Stimulated activated memory B cell treated with anti-CD40 and anti-IgM and Interleukin-4, amounts not matched to agents 10 μg/mL and 1 μg/mL and 100 μg/mL, for 72 hours (primary cell): ENCODE measurements around the gene MAP2K1.
A peak's percentile ranks its signal among the peaks of the same experiment; 100 is the strongest.
"Not testable (repeated sequence)": the region's sequence is repeated elsewhere in the genome, so short reads cannot be mapped to it uniquely, and the experiment has no call there.

Experiments
- ATAC-seq: fragments of 150-1000 bp; cut with Tn5 transposase; 2 replicates; pipeline ENCODE4 v1.10.0; 2021
- H3K27ac Mint-ChIP-seq: one replicate; pipeline ENCODE4 v1.8.0; 2022; ENCODE audit warnings: mild to moderate bottlenecking, mixed read lengths
- H3K27me3 Mint-ChIP-seq: one replicate; pipeline ENCODE4 v1.8.0; 2022; ENCODE audit warnings: mixed read lengths
- H3K36me3 Mint-ChIP-seq: one replicate; pipeline ENCODE4 v1.8.0; 2022; ENCODE audit warnings: mixed read lengths
- H3K4me1 Mint-ChIP-seq: one replicate; pipeline ENCODE4 v1.8.0; 2022; ENCODE audit warnings: mixed read lengths
- H3K4me3 Mint-ChIP-seq: one replicate; pipeline ENCODE4 v1.8.0; 2022; ENCODE audit warnings: mild to moderate bottlenecking, moderate library complexity, mixed read lengths
- H3K9me3 Mint-ChIP-seq: one replicate; pipeline ENCODE4 v1.8.0; 2022; ENCODE audit warnings: mixed read lengths

Gene MAP2K1

DNA sequence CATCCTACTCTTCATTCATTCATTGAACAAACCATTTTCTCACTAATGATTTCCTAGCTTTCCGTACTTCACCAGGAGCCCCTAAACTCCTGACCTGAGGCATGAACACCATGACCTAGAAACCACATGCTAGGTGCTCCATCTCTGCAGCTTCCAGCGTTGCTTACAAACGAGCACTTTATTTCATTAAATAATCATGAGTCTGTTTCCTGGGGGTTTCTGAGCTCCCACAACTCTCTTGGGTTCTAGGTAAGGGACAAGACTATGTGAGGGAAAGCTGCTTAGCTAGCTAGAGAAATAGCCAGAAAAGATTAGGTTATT, 1.3 kb downstream of the MAP2K1 start:
- H3K27ac Mint-ChIP-seq: peak overlapping the region; percentile 94
- peaks cover 77% of the 10 kb centered on the region for H3K4me1 Mint-ChIP-seq
- ATAC-seq: no peak

DNA sequence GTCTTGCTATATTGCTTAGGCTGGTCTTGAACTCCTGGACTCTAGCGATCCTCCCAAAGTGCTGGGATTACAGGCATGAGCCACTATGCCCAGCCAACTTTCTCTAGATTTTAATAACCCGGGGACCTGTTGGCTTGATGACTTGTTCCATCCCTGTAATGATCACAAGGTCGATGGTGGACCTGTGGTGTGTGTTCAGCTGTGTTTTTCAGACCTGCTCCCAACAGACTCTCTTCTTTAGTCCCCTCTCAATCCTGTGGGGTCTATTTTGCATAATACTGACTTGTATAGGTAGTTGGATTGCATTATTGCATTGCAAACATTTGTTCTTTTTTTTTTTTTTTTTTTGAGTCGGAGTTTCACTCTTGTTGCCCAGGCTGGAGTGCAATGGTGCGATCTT, 1.9 kb downstream of the MAP2K1 start:
- ATAC-seq: no peak
- no peaks in the 10 kb centered on the region for H3K27me3 Mint-ChIP-seq
- H3K36me3 Mint-ChIP-seq: peaks cover 11% of the 10 kb centered on the region
- no peaks in the 10 kb centered on the region for H3K9me3 Mint-ChIP-seq
- peaks cover 83% of the 10 kb centered on the region for H3K4me1 Mint-ChIP-seq
- peak overlapping the region; percentile 47 for H3K27ac Mint-ChIP-seq
- peak overlapping the region; percentile 30 for H3K4me3 Mint-ChIP-seq

More for the DNA sequence above, 1.3 kb downstream of the MAP2K1 start:
- Mint-ChIP-seq H3K27me3 (no peaks in the 10 kb centered on the region), H3K36me3 (peaks cover 11% of the 10 kb centered on the region), H3K9me3 (no peaks in the 10 kb centered on the region), H3K4me3 (peak overlapping the region; percentile 93)

GRCh38 chr15:66389098-66389858, 2.6 kb downstream of the MAP2K1 start:
- H3K27ac Mint-ChIP-seq: peak overlapping the region; percentile 47
- ATAC-seq: no peak
- peaks cover 90% of the 10 kb centered on the region for H3K4me1 Mint-ChIP-seq
- H3K9me3 Mint-ChIP-seq: no peaks in the 10 kb centered on the region
- peak overlapping the region; percentile 30 for H3K4me3 Mint-ChIP-seq
- H3K27me3 Mint-ChIP-seq: no peaks in the 10 kb centered on the region
- H3K36me3 Mint-ChIP-seq: peaks cover 11% of the 10 kb centered on the region

GRCh38 chr15:66389859-66390381, 3.2 kb downstream of the MAP2K1 start:
- Mint-ChIP-seq H3K36me3 (peaks cover 8% of the 10 kb centered on the region), H3K4me3 (no peak overlapping the region)

GRCh38 chr15:66390678-66391077, 4.0 kb downstream of the MAP2K1 start:
- Mint-ChIP-seq H3K9me3 (no peaks in the 10 kb centered on the region), H3K27ac (peak overlapping the region; percentile 47), H3K36me3 (peaks cover 11% of the 10 kb centered on the region), H3K4me1 (peaks cover 92% of the 10 kb centered on the region), H3K4me3 (no peak overlapping the region), H3K27me3 (no peaks in the 10 kb centered on the region)
- peak; percentile 35 for ATAC-seq

More at GRCh38 chr15:66389859-66390381, 3.2 kb downstream of the MAP2K1 start:
- Mint-ChIP-seq H3K4me1 (peaks cover 92% of the 10 kb centered on the region), H3K27ac (peak overlapping the region; percentile 47), H3K9me3 (no peaks in the 10 kb centered on the region), H3K27me3 (no peaks in the 10 kb centered on the region)
- ATAC-seq: no peak

DNA sequence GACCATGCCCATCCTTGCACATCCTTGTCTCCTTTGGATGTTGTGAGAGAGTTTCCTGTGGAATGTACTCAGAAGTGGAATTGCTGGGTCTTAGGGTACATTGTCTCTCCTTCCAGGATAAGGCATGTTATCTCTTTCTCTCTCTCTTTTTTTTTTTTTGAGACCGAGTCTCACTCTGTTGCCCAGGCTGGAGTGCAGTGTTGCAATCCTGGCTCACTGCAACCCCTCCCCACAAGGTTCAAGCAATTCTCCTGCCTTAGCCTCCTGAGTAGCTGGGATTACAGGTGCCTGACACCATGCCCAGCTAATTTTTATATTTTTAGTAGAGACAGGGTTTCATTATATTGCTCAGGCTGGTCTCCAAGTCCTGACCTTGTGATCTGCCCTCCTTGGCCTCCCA, 6.3 kb downstream of the MAP2K1 start:
- Mint-ChIP-seq H3K36me3 (peaks cover 19% of the 10 kb centered on the region), H3K27ac (peak overlapping the region; percentile 27), H3K4me1 (peaks cover 90% of the 10 kb centered on the region)
- not testable (repeated sequence) for H3K9me3 Mint-ChIP-seq, H3K4me3 Mint-ChIP-seq, H3K27me3 Mint-ChIP-seq, ATAC-seq

GRCh38 chr15:66394472-66394871, 7.8 kb downstream of the MAP2K1 start:
- H3K4me3 Mint-ChIP-seq: no peak overlapping the region
- ATAC-seq: no peak
- H3K9me3 Mint-ChIP-seq: no peaks in the 10 kb centered on the region
- peaks cover 27% of the 10 kb centered on the region for H3K36me3 Mint-ChIP-seq
- no peak overlapping the region for H3K27ac Mint-ChIP-seq
- H3K27me3 Mint-ChIP-seq: no peaks in the 10 kb centered on the region
- peaks cover 83% of the 10 kb centered on the region for H3K4me1 Mint-ChIP-seq

- H3K9me3 Mint-ChIP-seq: no peaks in the 10 kb centered on the region
- H3K4me3 Mint-ChIP-seq: no peak overlapping the region
- no peak overlapping the region for H3K27ac Mint-ChIP-seq
- peaks cover 30% of the 10 kb centered on the region for H3K36me3 Mint-ChIP-seq
- no peak for ATAC-seq
- H3K27me3 Mint-ChIP-seq: no peaks in the 10 kb centered on the region
- peaks cover 82% of the 10 kb centered on the region for H3K4me1 Mint-ChIP-seq
These were observed 8.2 kb downstream of the MAP2K1 start for GRCh38 chr15:66394915-66395314.

DNA sequence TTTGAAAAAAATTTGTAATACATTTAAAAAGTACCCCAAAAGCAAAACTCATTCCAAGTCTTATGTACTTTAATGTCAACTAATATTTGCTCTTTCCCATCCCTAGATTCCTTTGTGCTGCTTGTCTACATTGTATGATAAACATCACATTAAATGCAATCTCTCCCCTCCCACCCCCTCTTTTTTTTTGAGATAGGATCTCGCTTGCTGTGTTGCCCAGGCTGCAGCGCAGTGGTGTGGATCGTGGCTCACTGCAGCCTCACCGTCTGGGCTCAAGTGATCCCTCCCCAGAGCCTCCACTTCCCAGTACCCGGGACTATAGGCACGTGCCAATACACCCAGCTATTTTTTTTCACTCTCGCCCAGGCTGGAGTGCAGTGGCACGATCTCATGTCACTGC, 12.6 kb downstream of the MAP2K1 start:
- Mint-ChIP-seq H3K36me3 (peaks cover 34% of the 10 kb centered on the region), H3K9me3 (no peaks in the 10 kb centered on the region), H3K4me3 (no peak overlapping the region), H3K4me1 (peaks cover 82% of the 10 kb centered on the region), H3K27ac (no peak overlapping the region), H3K27me3 (no peaks in the 10 kb centered on the region)
- ATAC-seq: no peak

GRCh38 chr15:66400351-66400774, 13.7 kb downstream of the MAP2K1 start:
- no peak overlapping the region for H3K4me3 Mint-ChIP-seq
- H3K36me3 Mint-ChIP-seq: peaks cover 31% of the 10 kb centered on the region
- no peak overlapping the region for H3K27ac Mint-ChIP-seq
- peaks cover 78% of the 10 kb centered on the region for H3K4me1 Mint-ChIP-seq
- H3K27me3 Mint-ChIP-seq: no peaks in the 10 kb centered on the region
- ATAC-seq: no peak
- no peaks in the 10 kb centered on the region for H3K9me3 Mint-ChIP-seq

DNA sequence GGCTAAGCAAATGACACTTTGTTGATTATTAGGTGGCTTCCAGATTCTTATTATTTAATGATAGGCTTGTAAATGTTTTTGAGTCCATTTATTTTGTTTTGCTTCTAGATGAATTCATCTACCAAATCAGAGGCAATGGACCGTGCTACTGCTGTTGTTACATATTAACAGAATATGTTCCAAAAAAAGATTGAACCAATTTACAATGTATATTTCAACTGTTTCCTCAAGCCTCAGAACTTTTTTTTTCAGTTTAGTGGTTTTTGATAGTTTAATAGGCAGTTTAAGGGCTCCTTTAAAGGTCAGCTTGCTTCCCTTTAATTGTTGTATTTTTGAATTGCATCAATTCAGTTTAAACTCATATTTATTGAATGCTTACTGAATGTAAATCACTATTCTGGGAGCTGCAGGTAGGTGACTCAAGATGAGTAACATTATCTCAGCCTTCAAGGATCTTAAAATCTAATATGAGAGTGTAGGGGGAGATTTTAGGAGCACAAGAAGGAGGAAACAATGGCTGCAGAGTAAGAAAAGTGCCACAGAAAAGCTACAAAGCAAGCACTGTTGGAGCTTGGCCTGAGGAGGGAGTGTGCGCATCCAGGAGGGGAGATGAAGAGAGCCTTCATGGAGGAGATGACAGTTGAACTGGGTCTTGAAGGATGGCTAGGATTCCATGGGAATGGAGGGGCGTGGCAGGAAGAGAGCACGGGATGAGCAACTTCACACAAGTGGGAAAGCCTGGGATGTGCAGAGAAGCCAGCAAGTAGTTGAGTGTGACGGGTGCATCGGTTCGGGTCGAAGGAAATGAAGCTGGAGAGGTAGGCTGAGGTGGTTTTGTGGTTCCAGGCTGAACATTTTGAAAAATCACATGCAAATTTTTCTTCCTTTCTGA, 14.7 kb downstream of the MAP2K1 start:
- peak overlapping the region; percentile 36 for H3K4me3 Mint-ChIP-seq
- H3K4me1 Mint-ChIP-seq: peaks cover 78% of the 10 kb centered on the region
- H3K9me3 Mint-ChIP-seq: no peaks in the 10 kb centered on the region
- H3K36me3 Mint-ChIP-seq: peaks cover 28% of the 10 kb centered on the region
- H3K27me3 Mint-ChIP-seq: no peaks in the 10 kb centered on the region
- ATAC-seq: no peak
- H3K27ac Mint-ChIP-seq: peak overlapping the region; percentile 22

- no peaks in the 10 kb centered on the region for H3K9me3 Mint-ChIP-seq
- ATAC-seq: no peak
- peaks cover 29% of the 10 kb centered on the region for H3K36me3 Mint-ChIP-seq
- peak overlapping the region; percentile 12 for H3K4me3 Mint-ChIP-seq
- no peaks in the 10 kb centered on the region for H3K27me3 Mint-ChIP-seq
- peaks cover 81% of the 10 kb centered on the region for H3K4me1 Mint-ChIP-seq
- no peak overlapping the region for H3K27ac Mint-ChIP-seq
These were observed 16.1 kb downstream of the MAP2K1 start for GRCh38 chr15:66402761-66403284.

GRCh38 chr15:66403323-66403722, 16.6 kb downstream of the MAP2K1 start:
- Mint-ChIP-seq H3K27me3 (no peaks in the 10 kb centered on the region), H3K36me3 (peaks cover 24% of the 10 kb centered on the region), H3K4me3 (no peak overlapping the region), H3K27ac (no peak overlapping the region), H3K4me1 (peaks cover 81% of the 10 kb centered on the region), H3K9me3 (no peaks in the 10 kb centered on the region)
- ATAC-seq: no peak

- peaks cover 88% of the 10 kb centered on the region for H3K4me1 Mint-ChIP-seq
- no peaks in the 10 kb centered on the region for H3K9me3 Mint-ChIP-seq
- H3K4me3 Mint-ChIP-seq: no peak overlapping the region
- peaks cover 25% of the 10 kb centered on the region for H3K36me3 Mint-ChIP-seq
- no peaks in the 10 kb centered on the region for H3K27me3 Mint-ChIP-seq
- ATAC-seq: no peak
- no peak overlapping the region for H3K27ac Mint-ChIP-seq
These were observed 17.4 kb downstream of the MAP2K1 start for GRCh38 chr15:66404122-66404521.

DNA sequence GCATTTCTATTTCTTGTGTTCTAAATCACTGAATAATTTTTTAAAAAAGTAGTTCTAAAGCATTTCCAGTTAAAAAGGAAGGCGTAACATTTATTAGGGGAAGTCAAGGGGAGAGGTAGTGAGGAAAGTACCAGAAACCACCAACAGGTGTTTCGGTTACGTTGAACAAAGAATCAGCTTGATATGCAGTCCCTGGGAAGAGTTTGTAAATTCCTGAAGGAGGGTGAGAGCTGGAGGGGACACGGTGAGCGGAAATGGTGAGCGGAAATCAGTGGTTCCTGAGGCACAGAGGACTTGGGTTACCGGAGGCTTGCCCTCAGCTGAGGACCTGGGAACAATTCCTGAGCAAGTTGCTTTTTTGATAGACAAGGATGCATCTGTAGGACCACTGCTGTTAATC, 17.8 kb downstream of the MAP2K1 start:
- Mint-ChIP-seq H3K27ac (no peak overlapping the region), H3K4me1 (peaks cover 89% of the 10 kb centered on the region), H3K27me3 (no peaks in the 10 kb centered on the region), H3K36me3 (peaks cover 22% of the 10 kb centered on the region), H3K4me3 (peak overlapping the region; percentile 69), H3K9me3 (no peaks in the 10 kb centered on the region)
- no peak for ATAC-seq
